Smooth muscle cell (in vitro differentiated cells): ENCODE data around the gene SLC16A12. TPM values are rescaled to one million over a fixed set of nuclear protein-coding genes. Genes with fewer than 3 reads are reported as not detected.

ENCODE experiments used
- DNase-seq: peaks from one replicate; lab custom pipeline; 2025; ENCODE audit not compliant: unreplicated experiment; lab: John Stamatoyannopoulos, UW
- H2AFZ ChIP-seq: fragments of 200-600 bp; sonication (generic); 2 replicates; pipeline ENCODE4 v1.6.0; 2016; ENCODE audit warnings: antibody characterized with exemption, low read depth, mild to moderate bottlenecking
- H3F3A ChIP-seq: fragments of 200-600 bp; sonication (generic); 2 replicates; pipeline ENCODE4 v1.6.0; 2017; ENCODE audit warnings: antibody characterized with exemption, low read depth
- H3K27ac ChIP-seq: fragments of 200-600 bp; sonication (generic); 2 replicates; pipeline ENCODE4 v1.5.1; 2016; ENCODE audit warnings: low read depth, mild to moderate bottlenecking
- H3K27me3 ChIP-seq: fragments of 200-600 bp; sonication (generic); 2 replicates; pipeline ENCODE4 v1.6.1; 2016; ENCODE audit warnings: low read depth, mild to moderate bottlenecking
- H3K36me3 ChIP-seq: fragments of 200-600 bp; sonication (generic); 2 replicates; pipeline ENCODE4 v1.5.1; 2016; ENCODE audit warnings: low read depth
- H3K4me1 ChIP-seq: fragments of 200-600 bp; sonication (generic); 2 replicates; pipeline ENCODE4 v1.5.1; 2016; ENCODE audit warnings: low read depth
- H3K4me2 ChIP-seq: fragments of 200-600 bp; sonication (generic); 2 replicates; pipeline ENCODE4 v1.6.0; 2016; ENCODE audit warnings: mild to moderate bottlenecking
- H3K4me3 ChIP-seq: fragments of 200-600 bp; sonication (generic); 2 replicates; pipeline ENCODE4 v1.5.1; 2016; ENCODE audit warnings: mild to moderate bottlenecking
- H3K79me2 ChIP-seq: fragments of 200-600 bp; sonication (generic); 2 replicates; pipeline ENCODE4 v1.6.0; 2016; ENCODE audit warnings: low read depth, mild to moderate bottlenecking
- H3K9ac ChIP-seq: fragments of 200-600 bp; sonication (generic); 2 replicates; pipeline ENCODE4 v1.6.0; 2016; ENCODE audit warnings: low read depth
- H3K9me3 ChIP-seq: fragments of 200-600 bp; sonication (generic); replicated peaks from 2 replicates; pipeline ENCODE4 v1.5.1; 2016; ENCODE audit warnings: low read depth
- H4K20me1 ChIP-seq: fragments of 200-600 bp; sonication (generic); 2 replicates; pipeline ENCODE4 v1.6.0; 2016; ENCODE audit warnings: low read depth
- CTCF ChIP-seq: fragments of 200-600 bp; sonication (generic); IDR thresholded peaks from 2 replicates; pipeline ENCODE4 v1.5.1; 2017; ENCODE audit warnings: borderline replicate concordance, mild to moderate bottlenecking, antibody characterized with exemption; ENCODE audit not compliant: insufficient read depth, poor library complexity, severe bottlenecking
- WGBS: methylation state at CpG from one replicate; pipeline ENCODE4 v1.1.7; 2016; ENCODE audit warnings: low lambda C conversion rate; 5-methylcytosine and 5-hydroxymethylcytosine counted together
- polyA plus RNA-seq: library from polyadenylated mRNA; unstranded; fragments of >200 nt; fragmentation: Nextera tagmentation; extraction: Ambion mirVana; gene quantifications from 2 replicates; pipeline ENCODE4 v1.2.1, GENCODE V29; 2016
- total RNA-seq: library from RNA; depleted of rRNA; stranded (reverse); fragments of >200 nt; gene quantifications from 2 replicates; pipeline ENCODE4 v1.2.3, GENCODE V29; 2014

SLC16A12 gene
- total and polyA plus RNA-seq, 2 experiments from 2014 or later: not detected

- Histone ChIP-seq H3K27me3 (no peaks in the 10 kb centered on the region), H3K9ac (no peak overlapping the region), H3K9me3 (no peaks in the 10 kb centered on the region), H3F3A (no peaks in the 10 kb centered on the region), H3K36me3 (no peaks in the 10 kb centered on the region), H3K4me2 (no peak overlapping the region), H3K27ac (no peak overlapping the region), H2AFZ (no peak overlapping the region), H3K4me1 (no peaks in the 10 kb centered on the region), H4K20me1 (no peaks in the 10 kb centered on the region), H3K4me3 (no peak overlapping the region), H3K79me2 (no peaks in the 10 kb centered on the region)
- WGBS: 81% methylated on average over 3 of the region's 3 CpGs
- no peak for DNase-seq
- TF ChIP-seq CTCF: no peak
Measured at GRCh38 chr10:89567576-89568245, 32.3 kb upstream of the SLC16A12 start.

- DNase-seq: no peak
- TF ChIP-seq CTCF: no peak
- H3F3A ChIP-seq: no peaks in the 10 kb centered on the region
- no peak overlapping the region for H3K4me3 ChIP-seq
- H2AFZ ChIP-seq: no peak overlapping the region
- H3K9me3 ChIP-seq: no peaks in the 10 kb centered on the region
- no peak overlapping the region for H3K9ac ChIP-seq
- H4K20me1 ChIP-seq: no peaks in the 10 kb centered on the region
- no peaks in the 10 kb centered on the region for H3K79me2 ChIP-seq
- no peaks in the 10 kb centered on the region for H3K27me3 ChIP-seq
- H3K4me1 ChIP-seq: no peaks in the 10 kb centered on the region
- no peaks in the 10 kb centered on the region for H3K36me3 ChIP-seq
- 70% methylated on average over 3 of the region's 3 CpGs for WGBS
- no peak overlapping the region for H3K4me2 ChIP-seq
- no peak overlapping the region for H3K27ac ChIP-seq
Measured at GRCh38 chr10:89566992-89567391, 31.6 kb upstream of the SLC16A12 start.

- Histone ChIP-seq H3K9ac (no peak overlapping the region), H3F3A (no peaks in the 10 kb centered on the region), H3K27ac (no peak overlapping the region), H4K20me1 (no peaks in the 10 kb centered on the region), H2AFZ (no peak overlapping the region), H3K79me2 (no peaks in the 10 kb centered on the region), H3K4me2 (no peak overlapping the region), H3K9me3 (no peaks in the 10 kb centered on the region), H3K4me1 (no peaks in the 10 kb centered on the region), H3K27me3 (no peaks in the 10 kb centered on the region), H3K36me3 (no peaks in the 10 kb centered on the region), H3K4me3 (no peak overlapping the region)
- no peak for DNase-seq
- no peak for TF ChIP-seq CTCF
- WGBS: 79% methylated on average over 10 of the region's 10 CpGs
Measured at GRCh38 chr10:89566095-89566950, 30.9 kb upstream of the SLC16A12 start.
